ENCODE results near the gene SRP9. TPM values are rescaled to one million over a fixed set of nuclear protein-coding genes. Genes with fewer than 3 reads are reported as not detected.
A peak's percentile ranks its signal among the peaks of the same experiment; 100 is the strongest.

SRP9 gene
- total RNA-seq, 1 experiment from 2014 or later: 282 TPM

DNA sequence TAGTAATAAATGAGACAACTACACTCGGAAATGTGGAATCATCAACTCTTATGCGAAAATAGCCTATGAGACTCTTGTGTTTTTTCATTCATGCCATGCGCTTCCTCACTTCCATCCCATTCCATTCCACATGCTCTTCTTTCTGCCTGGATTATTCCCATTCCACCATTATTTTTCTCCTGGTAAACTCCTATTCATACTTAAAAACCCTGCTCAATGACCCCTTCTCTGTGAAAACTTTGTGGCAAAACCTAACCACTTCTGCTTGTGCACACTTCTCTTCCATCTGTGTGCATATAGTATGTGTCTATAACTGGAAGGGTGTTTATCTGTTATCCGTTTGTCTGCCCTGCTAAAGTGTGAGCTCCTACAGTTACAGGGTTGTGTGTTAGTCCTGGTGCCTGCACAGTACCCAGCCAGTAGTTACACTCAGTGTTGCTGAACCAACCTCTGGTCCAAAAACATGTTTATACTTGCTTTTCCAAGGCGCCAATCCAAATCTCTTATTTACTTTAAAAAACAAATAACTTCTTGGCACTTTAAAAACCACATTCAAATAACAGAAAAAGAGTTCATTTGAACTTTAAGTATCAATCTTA, 43.0 kb downstream of the SRP9 start:
- Histone ChIP-seq H3K27me3 (ENCODE audit: control insufficient read depth, insufficient read depth, low read length) (no peaks in the 10 kb centered on the region), H3K27ac (ENCODE audit: low read length) (peak overlapping the region; percentile 31; the same call in 1 of the 2 replicates), H3K4me3 (ENCODE audit: low read depth in 2 of 2, low read length in 2 of 2) (no peak overlapping the region), H3K4me1 (ENCODE audit: control insufficient read depth, insufficient read depth, low read length) (peaks cover 29% of the 10 kb centered on the region), H3K36me3 (ENCODE audit: control insufficient read depth, insufficient read depth, low read length) (no peaks in the 10 kb centered on the region), H3K9me3 (ENCODE audit: control insufficient read depth, insufficient read depth, low read depth, low read length) (no peaks in the 10 kb centered on the region)
- CTCF ChIA-PET: interaction anchor here (0.6 kb wide), 1 partner anchor 50 kb away, joined by 3 read pairs; no protein-coding TSS in a partner anchor
- no TSS peak for BruUV-seq (replicated peaks)
- no peak for DNase-seq (ENCODE audit: low read depth, low spot score)
- POLR2A ChIA-PET: no interaction called here
- intact Hi-C loops (cut with micrococcal nuclease; ENCODE audit: unreplicated experiment): no loop called here
- in situ Hi-C loops (cut with HindIII; ENCODE audit: low pct_unique_long_range_greater_than_20kb, low sequenced_read_pairs): no loop called here
- TF ChIP-seq SIN3A (IDR thresholded peaks at IDR 0.05; ENCODE audit: borderline replicate concordance, insufficient read depth, low read depth, low read length) (no peak), POLR2AphosphoS5 (IDR thresholded peaks at IDR 0.05; ENCODE audit: low read depth, low read length) (no peak), CTCF (IDR thresholded peaks at IDR 0.05) (no peak), TCF7L2 (IDR thresholded peaks at IDR 0.05; ENCODE audit: low read depth, low read length) (no peak), REST (IDR thresholded peaks at IDR 0.05; ENCODE audit: insufficient read depth in 1 of 2, low read depth in 2 of 2, low read length in 1 of 2) (no peak)
- no peak for ATAC-seq

GRCh38 chr1:225822655-225823403, 45.2 kb downstream of the SRP9 start:
- in situ Hi-C loops (cut with HindIII; ENCODE audit: low pct_unique_long_range_greater_than_20kb, low sequenced_read_pairs) (no loop called here), intact Hi-C loops (cut with micrococcal nuclease; ENCODE audit: unreplicated experiment) (no loop called here)
- DNase-seq (ENCODE audit: low read depth, low spot score) (no peak), ATAC-seq (no peak)
- ChIA-PET CTCF (no interaction called here), POLR2A (interaction anchor here (0.7 kb wide), 1 partner anchor 101 kb away, joined by 5 read pairs; the partner anchor contains the start of gene PYCR2)
- H3K4me3 ChIP-seq (ENCODE audit: low read depth in 2 of 2, low read length in 2 of 2): no peak overlapping the region
- H3K4me1 ChIP-seq (ENCODE audit: control insufficient read depth, insufficient read depth, low read length): peaks cover 14% of the 10 kb centered on the region
- TF ChIP-seq REST (IDR thresholded peaks at IDR 0.05; ENCODE audit: insufficient read depth in 1 of 2, low read depth in 2 of 2, low read length in 1 of 2): no peak
- TF ChIP-seq TCF7L2 (IDR thresholded peaks at IDR 0.05; ENCODE audit: low read depth, low read length): no peak
- no peak for TF ChIP-seq POLR2AphosphoS5 (IDR thresholded peaks at IDR 0.05; ENCODE audit: low read depth, low read length)
- TF ChIP-seq SIN3A (IDR thresholded peaks at IDR 0.05; ENCODE audit: borderline replicate concordance, insufficient read depth, low read depth, low read length): no peak
- TF ChIP-seq CTCF (IDR thresholded peaks at IDR 0.05): no peak
- no peak overlapping the region for H3K27ac ChIP-seq (ENCODE audit: low read length)
- no peaks in the 10 kb centered on the region for H3K27me3 ChIP-seq (ENCODE audit: control insufficient read depth, insufficient read depth, low read length)
- no peaks in the 10 kb centered on the region for H3K36me3 ChIP-seq (ENCODE audit: control insufficient read depth, insufficient read depth, low read length)
- no TSS peak for BruUV-seq (replicated peaks)
- H3K9me3 ChIP-seq (ENCODE audit: control insufficient read depth, insufficient read depth, low read depth, low read length): no peaks in the 10 kb centered on the region

All from Panc1 (cell line).